Mesodermal cell (in vitro differentiated cells): Measurements from ENCODE around the gene ELMO1.

Source experiments
- H3K27ac ChIP-seq: 2 replicates; pipeline ENCODE4 v1.7.0; 2013; ENCODE audit warnings: mild to moderate bottlenecking, low read depth, low read length, moderate library complexity; ENCODE audit not compliant: severe bottlenecking
- H3K36me3 ChIP-seq: 2 replicates; pipeline ENCODE4 v1.7.1; 2013; ENCODE audit warnings: mild to moderate bottlenecking, low read length, moderate library complexity; ENCODE audit not compliant: control insufficient read depth, insufficient read depth
- H3K4me1 ChIP-seq: one replicate; pipeline ENCODE4 v1.7.1; 2013; ENCODE audit warnings: mild to moderate bottlenecking, low read length; ENCODE audit not compliant: insufficient read depth, control insufficient read depth, poor library complexity, severe bottlenecking
- H3K4me3 ChIP-seq: 2 replicates; pipeline ENCODE4 v1.7.0; 2013; ENCODE audit warnings: low read length, control low read depth, mild to moderate bottlenecking; ENCODE audit not compliant: insufficient read depth, poor library complexity, severe bottlenecking; ENCODE audit errors: extremely low read depth
- H3K9me3 ChIP-seq: 2 replicates; pipeline ENCODE4 v1.7.1; 2013; ENCODE audit warnings: mild to moderate bottlenecking, low read length, moderate library complexity; ENCODE audit not compliant: control insufficient read depth
- WGBS, 2 experiments: methylation state at CpG; one replicate each; pipeline ENCODE4 v1.1.5; 2013; ENCODE audit warnings: missing lambda C conversion rate in 2 of 2; ENCODE audit not compliant: insufficient coverage in 2 of 2; 5-methylcytosine and 5-hydroxymethylcytosine counted together

Gene ELMO1

DNA sequence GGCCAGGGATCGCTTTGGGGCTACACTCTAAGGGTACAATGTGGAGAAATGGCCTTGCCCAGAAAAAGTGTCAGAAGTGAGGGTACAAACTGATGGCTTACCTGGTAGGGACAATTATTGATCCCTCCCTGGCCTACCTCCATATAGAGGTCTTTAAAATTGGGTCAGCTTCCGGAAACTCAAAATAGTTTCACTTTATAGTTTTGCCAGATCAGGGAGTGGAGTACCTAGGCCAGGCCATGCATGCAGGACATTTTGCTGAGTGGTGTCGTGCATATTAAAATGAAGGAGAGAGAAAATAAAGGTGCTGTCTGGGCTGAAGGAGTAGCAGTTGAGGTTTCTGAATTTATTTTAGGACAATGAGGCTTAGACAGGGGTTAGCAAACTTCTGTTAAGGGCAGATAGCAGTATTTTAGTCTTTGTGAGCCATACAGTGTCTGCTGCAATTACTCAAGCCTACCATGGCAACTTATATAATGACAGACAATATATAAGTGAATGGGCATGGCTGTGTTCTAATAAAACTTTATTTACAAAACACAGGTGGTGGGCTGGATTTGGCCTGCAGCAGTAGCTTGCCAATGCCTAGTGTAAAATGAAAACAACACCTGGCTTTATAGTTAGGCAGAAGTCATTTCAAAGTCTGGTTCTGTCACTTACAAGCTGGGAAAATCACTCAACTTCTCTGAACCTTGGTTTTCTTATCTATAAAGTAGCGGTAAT, 547.5 kb downstream of the ELMO1 start:
- Histone ChIP-seq H3K27ac (no peak overlapping the region), H3K4me1 (no peaks in the 10 kb centered on the region), H3K4me3 (no peak overlapping the region), H3K9me3 (no peaks in the 10 kb centered on the region), H3K36me3 (no peaks in the 10 kb centered on the region)
- WGBS, 2 experiments: 84 to 100% methylated on average over 2 of the region's 4 CpGs

DNA sequence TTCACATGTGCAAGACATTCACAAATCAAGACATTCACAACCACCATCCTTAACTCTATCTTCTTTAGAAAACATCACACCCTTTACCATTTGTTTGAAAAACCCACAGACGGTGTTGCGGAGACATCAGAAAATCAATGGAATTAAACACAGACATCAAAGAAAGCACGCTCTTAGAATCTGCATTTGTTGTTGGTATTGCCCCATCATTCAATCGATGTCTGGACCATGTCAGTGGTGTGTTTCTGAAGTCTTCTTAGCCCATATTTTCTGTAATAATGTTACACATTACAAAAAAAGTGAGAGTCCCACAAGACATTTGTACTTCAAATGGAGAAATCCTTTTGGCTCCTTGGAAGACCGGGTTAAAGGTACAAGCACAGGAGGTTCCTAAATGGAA, 550.5 kb downstream of the ELMO1 start:
- Histone ChIP-seq H3K4me1 (peaks cover 8% of the 10 kb centered on the region), H3K27ac (no peak overlapping the region), H3K9me3 (no peaks in the 10 kb centered on the region), H3K4me3 (no peak overlapping the region), H3K36me3 (no peaks in the 10 kb centered on the region)
- 92 to 97% methylated on average over 3 to 4 of the region's 5 CpGs for WGBS, 2 experiments

DNA sequence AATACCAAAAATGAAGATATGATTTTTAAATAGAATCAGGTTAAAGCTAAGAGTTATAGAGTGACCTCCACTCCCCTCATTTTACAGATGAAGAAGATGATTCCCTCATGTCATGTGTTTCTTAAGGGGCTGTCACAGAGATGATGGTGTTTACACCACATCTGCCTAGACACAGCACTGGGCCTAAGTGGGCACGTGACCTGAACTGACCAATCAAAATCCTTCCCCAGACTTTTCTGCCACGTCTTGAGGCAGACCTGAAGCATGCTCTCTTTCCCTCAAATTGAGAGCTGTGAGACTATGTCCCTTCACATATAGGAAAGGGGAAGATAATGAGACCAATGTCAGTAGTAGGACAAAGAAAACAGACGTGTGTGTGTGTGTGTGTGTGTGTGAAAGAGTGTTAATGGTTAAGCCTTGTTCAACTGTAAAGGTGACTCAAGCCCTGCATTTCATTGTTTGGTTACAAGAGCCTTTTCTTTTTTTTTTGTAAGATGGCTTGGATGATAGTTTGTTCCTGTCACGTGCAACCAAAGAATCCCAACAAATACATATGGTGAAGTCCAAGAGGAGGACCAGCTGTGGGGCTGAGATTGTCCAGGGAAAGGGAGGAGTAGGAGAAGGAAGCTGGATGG, 551.6 kb downstream of the ELMO1 start:
- 100% methylated on average over 1 of the region's 4 CpGs for WGBS, 2 experiments
- H3K4me3 ChIP-seq: no peak overlapping the region
- H3K36me3 ChIP-seq: no peaks in the 10 kb centered on the region
- H3K9me3 ChIP-seq: no peaks in the 10 kb centered on the region
- H3K27ac ChIP-seq: no peak overlapping the region
- peaks cover 8% of the 10 kb centered on the region for H3K4me1 ChIP-seq

DNA sequence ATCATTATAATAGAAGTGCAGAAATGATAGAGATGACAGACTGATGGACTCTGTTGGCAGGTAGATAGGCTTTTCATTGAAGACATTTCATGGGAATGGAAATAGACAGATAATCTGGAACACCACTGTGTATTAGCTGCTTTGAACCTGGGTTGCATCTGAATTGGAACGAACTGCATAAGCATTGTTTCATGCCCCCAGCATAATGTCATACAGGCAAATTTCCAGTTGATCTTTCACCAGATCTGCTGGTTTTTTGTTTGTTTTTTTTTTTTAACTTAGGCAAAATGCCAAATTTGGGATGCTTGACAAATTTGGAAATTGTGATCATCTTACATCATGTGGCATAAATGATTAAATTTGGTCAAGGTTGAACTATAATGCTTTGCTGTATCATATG, 552.2 kb downstream of the ELMO1 start:
- Histone ChIP-seq H3K4me1 (peaks cover 8% of the 10 kb centered on the region), H3K27ac (no peak overlapping the region), H3K36me3 (no peaks in the 10 kb centered on the region), H3K4me3 (no peak overlapping the region), H3K9me3 (no peaks in the 10 kb centered on the region)
- 88 to 100% methylated on average over 1 of the region's 1 CpG for WGBS, 2 experiments

DNA sequence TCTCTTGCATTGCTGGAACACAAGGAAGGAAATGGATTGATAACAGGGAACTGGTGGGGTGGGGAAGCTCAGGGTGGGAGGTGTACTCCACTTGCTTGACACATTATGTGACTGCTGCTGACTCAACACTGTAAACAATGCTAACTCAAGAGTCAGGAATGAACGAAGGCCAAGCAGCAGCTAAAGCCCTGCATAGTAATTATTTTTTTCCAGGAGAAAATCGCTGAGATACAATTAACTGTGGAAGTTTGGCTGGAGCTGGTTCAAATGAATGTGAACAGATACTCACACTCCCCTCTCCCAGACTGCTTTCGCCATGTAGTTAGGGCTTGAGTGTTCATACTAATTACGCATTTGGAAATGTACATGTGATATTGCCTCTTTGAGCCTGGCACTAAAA, 553.5 kb downstream of the ELMO1 start:
- 83 to 100% methylated on average over 1 to 2 of the region's 4 CpGs for WGBS, 2 experiments
- H3K27ac ChIP-seq: no peak overlapping the region
- no peak overlapping the region for H3K4me3 ChIP-seq
- H3K4me1 ChIP-seq: peaks cover 8% of the 10 kb centered on the region
- no peaks in the 10 kb centered on the region for H3K9me3 ChIP-seq
- H3K36me3 ChIP-seq: no peaks in the 10 kb centered on the region

DNA sequence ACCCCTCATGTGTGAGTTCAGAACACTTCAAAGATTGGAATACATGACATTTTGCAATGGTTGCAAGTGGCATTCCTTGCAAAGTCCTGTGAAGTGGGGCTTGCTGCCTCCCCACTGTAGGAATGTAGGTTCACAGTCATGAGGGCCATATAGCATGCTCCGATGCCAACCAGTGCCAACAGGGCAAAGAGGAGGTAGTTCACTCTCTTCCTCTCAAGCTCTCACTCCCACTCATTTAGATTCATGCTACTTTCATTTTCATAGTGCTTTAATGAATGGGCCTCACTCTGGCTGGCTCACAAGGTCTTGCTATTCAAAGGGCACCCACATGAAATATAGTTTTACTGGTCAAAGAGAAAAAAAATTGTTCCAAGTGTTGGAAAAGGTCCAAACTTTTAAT, 554.5 kb downstream of the ELMO1 start:
- Histone ChIP-seq H3K36me3 (no peaks in the 10 kb centered on the region), H3K4me1 (peaks cover 8% of the 10 kb centered on the region), H3K9me3 (no peaks in the 10 kb centered on the region), H3K4me3 (no peak overlapping the region), H3K27ac (no peak overlapping the region)
- WGBS, 2 experiments: 100% methylated on average over 1 of the region's 1 CpG; no CpG with 5 or more reads in 1 of the 2 experiments

DNA sequence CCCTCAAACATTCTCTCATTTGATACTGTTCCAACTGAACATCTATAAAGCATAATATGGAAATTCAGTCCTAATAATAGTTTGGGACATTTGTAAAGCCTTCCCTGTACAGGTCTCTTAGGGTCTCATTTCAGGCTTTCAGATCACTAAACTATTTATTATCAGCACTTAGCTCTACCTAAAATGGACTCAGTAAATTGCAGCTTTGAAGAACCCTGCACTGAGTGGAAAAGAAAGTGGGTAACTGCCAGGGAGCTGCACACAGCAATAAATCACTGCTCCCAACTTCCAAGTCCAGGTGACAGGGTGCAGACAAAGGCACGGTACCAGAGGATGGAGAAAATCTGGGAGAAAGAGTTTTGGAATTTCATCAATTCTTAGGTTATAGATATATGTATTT, 559.5 kb downstream of the ELMO1 start:
- Histone ChIP-seq H3K9me3 (no peaks in the 10 kb centered on the region), H3K36me3 (no peaks in the 10 kb centered on the region), H3K4me3 (no peak overlapping the region), H3K4me1 (no peaks in the 10 kb centered on the region), H3K27ac (no peak overlapping the region)
- no CpG with 5 or more reads among the region's 1 CpG for WGBS, 2 experiments

DNA sequence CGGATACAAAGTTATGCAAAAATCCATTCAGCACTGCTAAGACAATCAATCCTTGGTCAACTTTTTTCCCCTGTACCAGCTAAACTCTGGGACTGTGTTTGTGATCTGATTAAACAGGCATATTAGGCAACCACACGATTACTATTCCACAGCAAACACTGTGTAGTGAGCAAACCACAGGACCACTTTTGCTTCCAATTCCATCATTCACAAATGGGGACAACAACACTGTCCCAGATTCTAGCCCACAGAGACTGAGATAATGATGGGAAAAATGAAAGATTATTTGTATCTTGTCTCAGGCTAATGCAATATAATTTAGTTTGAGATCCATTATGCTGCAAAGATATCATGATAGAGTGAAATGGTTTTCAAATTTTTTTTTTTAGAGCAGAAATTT, 560.7 kb downstream of the ELMO1 start:
- H3K27ac ChIP-seq: no peak overlapping the region
- WGBS, 2 experiments: 83 to 89% methylated on average over 1 of the region's 2 CpGs
- no peak overlapping the region for H3K4me3 ChIP-seq
- no peaks in the 10 kb centered on the region for H3K4me1 ChIP-seq
- no peaks in the 10 kb centered on the region for H3K9me3 ChIP-seq
- no peaks in the 10 kb centered on the region for H3K36me3 ChIP-seq

DNA sequence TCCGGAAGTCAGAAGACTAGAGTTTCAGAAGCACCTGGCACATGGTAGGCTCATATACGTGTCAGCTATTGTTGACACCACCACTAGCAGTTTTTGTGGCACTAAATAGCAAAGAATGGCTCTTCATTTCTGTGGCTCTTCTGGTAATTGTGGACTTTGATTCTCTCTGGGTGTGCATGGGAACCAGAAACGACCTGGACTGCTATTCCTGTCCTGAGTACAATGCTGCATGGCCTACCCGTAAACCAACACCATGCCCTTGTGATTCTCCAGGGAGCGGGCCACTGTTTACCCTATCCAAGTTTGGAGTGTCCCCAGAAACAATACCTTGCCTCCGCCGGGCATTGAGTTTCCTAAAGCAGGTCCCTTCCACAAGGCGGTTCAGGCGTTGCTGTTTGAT, 561.4 kb downstream of the ELMO1 start:
- H3K4me1 ChIP-seq: no peaks in the 10 kb centered on the region
- no peaks in the 10 kb centered on the region for H3K36me3 ChIP-seq
- no peaks in the 10 kb centered on the region for H3K9me3 ChIP-seq
- no peak overlapping the region for H3K4me3 ChIP-seq
- no peak overlapping the region for H3K27ac ChIP-seq
- WGBS, 2 experiments: 84 to 92% methylated on average over 9 of the region's 9 CpGs

DNA sequence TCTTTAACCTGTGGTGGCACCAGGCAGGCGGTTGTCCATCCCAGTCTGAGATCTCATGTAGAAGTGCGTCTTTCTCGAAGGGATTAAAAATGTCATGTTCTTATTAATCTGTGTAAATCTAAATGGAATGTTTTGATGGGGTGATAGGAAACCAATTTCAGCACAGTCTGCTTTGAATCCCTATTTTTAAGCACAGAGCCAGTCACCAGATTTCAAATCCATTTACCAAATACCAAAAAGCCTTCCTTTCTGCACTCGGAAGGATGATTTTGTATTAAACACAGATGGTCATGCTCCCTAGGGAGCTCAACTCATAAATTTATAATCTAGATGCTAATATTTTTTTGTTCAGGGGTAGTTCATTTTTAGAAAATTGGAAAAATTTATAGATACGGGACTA, 563.8 kb downstream of the ELMO1 start:
- no peak overlapping the region for H3K27ac ChIP-seq
- no peaks in the 10 kb centered on the region for H3K9me3 ChIP-seq
- WGBS, 2 experiments: 90 to 100% methylated on average over 3 of the region's 5 CpGs
- no peak overlapping the region for H3K4me3 ChIP-seq
- H3K36me3 ChIP-seq: no peaks in the 10 kb centered on the region
- H3K4me1 ChIP-seq: no peaks in the 10 kb centered on the region

DNA sequence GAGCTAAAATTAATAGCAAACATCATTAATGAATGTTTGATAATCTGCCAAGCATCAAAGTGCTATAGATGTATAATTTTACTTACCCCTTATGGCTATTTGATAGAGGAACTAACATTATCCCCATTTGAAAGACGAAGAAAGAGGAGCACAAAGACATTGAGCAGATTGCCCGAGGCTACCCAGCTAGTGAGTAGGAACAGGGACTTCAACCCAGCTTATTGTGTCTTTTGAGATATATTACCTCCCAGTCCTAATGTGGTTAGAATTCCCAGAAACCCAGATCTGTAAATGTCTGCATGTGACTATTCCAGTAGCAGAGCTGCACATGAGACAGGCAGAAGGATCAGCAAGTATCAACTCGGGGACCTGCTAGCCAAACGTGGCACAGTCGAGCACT, 564.3 kb downstream of the ELMO1 start:
- no peak overlapping the region for H3K27ac ChIP-seq
- H3K9me3 ChIP-seq: no peaks in the 10 kb centered on the region
- no peaks in the 10 kb centered on the region for H3K4me1 ChIP-seq
- no peaks in the 10 kb centered on the region for H3K36me3 ChIP-seq
- no peak overlapping the region for H3K4me3 ChIP-seq
- 93 to 94% methylated on average over 2 to 3 of the region's 5 CpGs for WGBS, 2 experiments
